ENCODE data around the gene MAP2K5. TPM values are rescaled to one million over a fixed set of nuclear protein-coding genes. Genes with fewer than 3 reads are reported as not detected.

The MAP2K5 gene
- total RNA-seq, 1 experiment from 2014 or later, result 13.9 TPM

DNA sequence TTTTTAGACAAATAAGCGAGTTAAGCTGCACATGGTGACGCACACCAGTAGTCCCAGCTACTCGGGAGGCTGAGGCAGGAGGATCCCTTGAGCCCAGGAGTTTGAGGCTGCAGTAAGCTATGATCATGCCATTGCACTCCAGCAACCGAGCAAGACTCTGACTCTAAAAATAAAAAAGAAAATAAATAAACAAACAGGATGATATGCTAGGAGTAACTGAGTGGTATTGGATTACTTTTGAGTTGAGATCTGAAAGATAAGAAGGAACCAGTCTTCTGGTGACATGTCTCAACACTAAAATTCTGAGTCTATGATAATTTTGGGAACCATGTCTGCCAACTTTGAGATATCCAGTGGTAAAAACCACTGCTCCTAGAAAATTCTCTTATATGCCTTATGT is 173.7 kb downstream of the MAP2K5 start:
- H3K36me3 ChIP-seq, result no peaks in the 10 kb centered on the region
- H3K9me3 ChIP-seq (replicated peaks), result no peaks in the 10 kb centered on the region
- H3K27ac ChIP-seq, result peak overlapping the region; percentile 99
- no peaks in the 10 kb centered on the region for H3K27me3 ChIP-seq
- H3K4me3 ChIP-seq, result no peak overlapping the region
- peaks cover 41% of the 10 kb centered on the region for H3K4me1 ChIP-seq
- DNase-seq, result no peak

DNA sequence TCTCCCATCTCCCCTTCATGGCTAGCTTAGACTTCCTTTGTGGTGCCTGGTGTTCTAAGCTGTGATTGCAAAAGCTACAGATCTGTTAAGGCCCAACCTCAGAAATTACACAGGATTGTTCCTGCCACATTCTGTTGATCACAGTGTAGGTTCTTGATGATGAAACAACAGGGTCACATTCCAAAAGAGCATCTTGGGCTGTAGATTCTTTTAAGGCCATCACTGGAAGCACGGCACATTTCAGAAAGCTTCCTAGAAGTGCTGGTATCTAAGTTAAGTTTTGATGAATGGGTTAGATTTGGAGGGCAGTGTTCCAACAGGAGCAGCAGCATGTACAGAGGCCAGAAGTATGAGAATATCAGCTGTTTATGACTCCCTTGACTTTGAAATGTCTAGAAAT is 175.3 kb downstream of the MAP2K5 start:
- H3K4me1 ChIP-seq, result peaks cover 37% of the 10 kb centered on the region
- no peak for DNase-seq
- H3K4me3 ChIP-seq, result no peak overlapping the region
- no peaks in the 10 kb centered on the region for H3K36me3 ChIP-seq
- H3K9me3 ChIP-seq (replicated peaks), result no peaks in the 10 kb centered on the region
- H3K27me3 ChIP-seq, result no peaks in the 10 kb centered on the region
- H3K27ac ChIP-seq, result no peak overlapping the region

DNA sequence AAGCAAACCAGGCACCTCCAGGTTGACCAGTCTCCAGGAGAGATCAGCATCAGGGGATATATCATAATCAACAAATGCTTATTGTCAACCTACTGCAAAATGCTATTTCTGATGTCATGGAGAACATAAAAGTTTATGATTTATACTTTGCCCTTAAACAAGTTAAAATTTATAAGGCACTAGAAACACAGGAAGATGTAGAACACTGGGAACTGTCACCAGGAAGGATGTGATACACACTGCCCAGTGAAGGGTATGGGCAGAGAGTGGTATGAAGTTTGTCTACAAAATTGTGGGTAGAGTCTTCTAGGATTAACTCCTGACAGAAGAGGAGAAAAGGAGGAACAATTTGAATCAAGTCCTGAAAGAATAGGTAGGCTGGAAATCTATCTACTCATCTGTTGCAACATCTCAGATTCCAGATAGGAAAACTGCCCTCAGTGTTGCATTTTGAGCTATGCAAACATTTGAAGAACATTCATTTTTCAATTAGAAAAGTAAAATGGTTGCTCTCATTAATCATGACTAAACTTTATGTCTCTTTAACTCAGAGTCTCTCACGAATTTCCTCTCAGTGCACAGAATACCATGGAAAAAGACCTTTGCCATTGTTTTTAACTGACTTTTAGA is 176.9 kb downstream of the MAP2K5 start:
- Histone ChIP-seq H3K4me3 (no peak overlapping the region), H3K27ac (no peak overlapping the region), H3K27me3 (no peaks in the 10 kb centered on the region), H3K9me3 (replicated peaks) (no peaks in the 10 kb centered on the region), H3K36me3 (peaks cover 3% of the 10 kb centered on the region; the same call in 1 of the 2 replicates), H3K4me1 (peaks cover 27% of the 10 kb centered on the region)
- DNase-seq, result no peak

DNA sequence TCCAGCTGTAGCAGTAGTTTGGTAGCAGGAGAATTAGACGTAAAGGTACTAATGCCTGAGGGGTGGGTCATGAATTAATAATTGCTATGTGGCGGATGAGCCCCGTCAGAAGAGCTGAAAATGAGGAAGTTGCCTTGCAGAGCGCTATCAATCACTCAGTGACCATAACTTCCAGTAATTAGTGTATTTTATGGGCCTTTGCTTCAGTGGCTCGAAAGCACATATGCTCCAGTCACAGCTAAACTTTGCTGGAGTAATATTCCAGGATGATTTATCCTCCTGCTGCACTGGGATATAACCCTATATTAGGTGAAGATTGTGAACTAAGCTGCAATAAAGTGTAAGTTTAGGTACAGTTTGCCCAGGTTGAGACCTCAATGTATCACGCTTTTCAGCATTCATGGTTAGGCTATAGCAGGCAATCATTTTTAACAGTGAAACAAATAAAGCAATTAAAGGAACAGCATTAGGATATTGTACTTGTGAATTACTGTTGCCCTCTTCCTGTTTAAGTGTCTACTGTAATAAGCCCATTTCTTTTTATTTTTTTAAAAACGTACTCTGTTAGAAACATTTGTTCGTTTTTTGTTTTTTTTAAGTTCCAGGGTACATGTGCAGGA is 178.2 kb downstream of the MAP2K5 start:
- H3K36me3 ChIP-seq, result peaks cover 3% of the 10 kb centered on the region; the same call in 1 of the 2 replicates
- no peaks in the 10 kb centered on the region for H3K27me3 ChIP-seq
- no peaks in the 10 kb centered on the region for H3K9me3 ChIP-seq (replicated peaks)
- H3K27ac ChIP-seq, result no peak overlapping the region
- DNase-seq, result peak in 1 of 2 experiments; percentile 18
- H3K4me1 ChIP-seq, result peaks cover 18% of the 10 kb centered on the region
- no peak overlapping the region for H3K4me3 ChIP-seq

DNA sequence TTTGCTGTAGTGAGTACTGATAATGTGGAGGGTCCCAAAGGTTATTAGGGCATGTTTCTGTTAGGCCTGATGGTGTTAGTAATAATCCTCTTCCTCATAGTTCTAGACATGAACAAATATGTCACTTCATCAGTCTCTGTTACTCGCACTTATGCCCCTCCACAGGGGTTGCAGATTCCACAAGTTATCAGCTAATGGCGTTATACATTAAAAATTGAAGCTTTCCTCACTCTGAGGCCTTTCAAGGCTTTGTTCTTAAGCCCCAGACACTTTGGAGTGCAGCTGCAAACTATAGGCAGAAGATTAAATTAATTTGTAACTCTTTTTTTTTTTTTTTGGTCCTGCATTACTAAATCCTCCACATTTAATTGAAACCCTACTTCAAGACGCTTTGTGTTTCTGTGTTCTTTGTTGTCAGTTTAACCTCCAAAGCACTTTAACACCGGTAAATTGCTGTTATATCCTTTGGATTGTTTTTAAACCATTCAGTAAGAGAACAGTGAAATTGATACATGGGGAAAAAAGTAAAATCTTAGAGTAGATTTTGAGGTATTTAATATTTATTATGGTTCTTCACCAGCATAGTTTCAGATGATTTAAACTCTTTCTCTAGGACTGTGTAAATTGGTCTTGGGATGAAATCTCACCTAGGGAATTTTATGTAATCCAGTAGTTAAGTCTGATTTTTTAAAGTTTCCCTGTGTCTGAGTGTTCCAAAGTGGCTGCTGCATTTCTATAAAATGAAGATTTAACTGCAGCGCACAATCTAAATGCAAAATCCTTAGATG is 179.7 kb downstream of the MAP2K5 start:
- peaks cover 3% of the 10 kb centered on the region; the same call in 1 of the 2 replicates for H3K36me3 ChIP-seq
- no peak for DNase-seq
- H3K4me1 ChIP-seq, result peaks cover 2% of the 10 kb centered on the region
- H3K27ac ChIP-seq, result no peak overlapping the region
- no peaks in the 10 kb centered on the region for H3K9me3 ChIP-seq (replicated peaks)
- H3K4me3 ChIP-seq, result no peak overlapping the region
- H3K27me3 ChIP-seq, result no peaks in the 10 kb centered on the region

DNA sequence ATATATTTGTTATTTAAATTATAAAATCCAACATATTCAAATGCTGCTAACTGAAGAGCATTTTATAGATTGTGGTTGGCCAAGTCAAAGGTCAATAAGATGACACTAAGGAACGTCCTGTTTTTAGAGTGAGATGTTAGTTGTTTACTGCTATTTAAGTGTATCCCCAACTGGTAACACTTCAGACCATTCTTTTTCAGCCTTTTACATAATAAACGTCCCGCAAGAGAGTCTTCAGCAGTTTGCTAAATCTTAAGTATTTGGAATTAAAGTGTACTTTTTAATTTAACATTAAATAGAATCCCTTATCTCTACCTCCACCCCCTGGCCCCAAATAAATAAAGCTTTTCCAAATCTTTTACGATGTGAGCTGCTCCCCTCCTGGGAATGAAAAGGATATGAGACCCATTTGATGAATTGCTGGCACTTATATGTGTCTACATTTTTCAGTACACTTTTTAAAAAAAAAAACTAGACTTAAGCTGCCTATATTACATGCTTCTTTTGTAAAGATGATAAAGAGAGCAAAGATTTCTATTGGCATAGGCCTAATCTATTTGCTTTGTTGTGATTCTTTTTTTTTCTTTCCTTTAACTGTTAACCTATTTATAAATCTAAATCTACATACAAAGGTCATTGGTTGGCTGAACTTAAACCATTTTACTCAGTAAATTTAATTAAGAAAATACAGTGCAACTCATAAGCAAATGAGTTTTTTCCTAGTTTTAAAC is 181.0 kb downstream of the MAP2K5 start:
- no peaks in the 10 kb centered on the region for H3K27me3 ChIP-seq
- no peaks in the 10 kb centered on the region for H3K9me3 ChIP-seq (replicated peaks)
- H3K4me1 ChIP-seq, result no peaks in the 10 kb centered on the region
- H3K36me3 ChIP-seq, result peaks cover 3% of the 10 kb centered on the region; the same call in 1 of the 2 replicates
- no peak overlapping the region for H3K27ac ChIP-seq
- DNase-seq, result no peak
- no peak overlapping the region for H3K4me3 ChIP-seq

DNA sequence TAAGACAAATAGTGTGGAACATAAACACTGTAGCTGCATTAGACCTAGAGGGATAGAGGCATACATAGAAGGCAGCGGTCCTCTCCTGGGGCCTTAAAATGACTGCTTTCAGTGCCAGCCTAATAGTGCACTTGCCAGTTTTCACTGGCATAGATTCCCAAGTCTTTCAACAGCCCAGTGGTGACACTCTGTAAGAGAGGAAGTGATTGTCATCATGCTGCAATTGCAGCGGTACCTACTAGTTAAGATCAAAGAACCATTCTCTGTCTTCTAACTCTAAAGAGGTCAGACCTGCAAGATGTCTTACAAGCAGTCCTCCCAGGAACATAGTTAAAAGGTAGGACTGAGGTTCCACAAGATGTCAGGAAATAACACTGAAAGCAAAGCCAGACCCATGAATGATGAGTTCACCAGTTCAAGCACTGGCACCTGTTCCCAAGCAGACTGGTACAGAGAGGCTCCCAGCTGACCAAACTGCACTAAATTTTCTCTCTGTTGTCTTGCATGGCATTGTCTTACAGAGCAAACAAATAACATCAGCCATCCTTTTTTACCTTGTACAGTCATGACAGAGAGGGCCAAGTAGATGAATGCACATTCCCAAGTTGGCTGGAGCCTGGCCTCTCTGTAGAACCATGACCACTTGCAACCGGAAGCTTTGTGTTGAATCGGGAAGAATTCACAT is 182.3 kb downstream of the MAP2K5 start:
- peaks cover 4% of the 10 kb centered on the region; the same call in 1 of the 2 replicates for H3K4me1 ChIP-seq
- H3K27me3 ChIP-seq, result no peaks in the 10 kb centered on the region
- no peak overlapping the region for H3K4me3 ChIP-seq
- no peak overlapping the region for H3K27ac ChIP-seq
- no peaks in the 10 kb centered on the region for H3K9me3 ChIP-seq (replicated peaks)
- peaks cover 3% of the 10 kb centered on the region; the same call in 1 of the 2 replicates for H3K36me3 ChIP-seq
- no peak for DNase-seq

DNA sequence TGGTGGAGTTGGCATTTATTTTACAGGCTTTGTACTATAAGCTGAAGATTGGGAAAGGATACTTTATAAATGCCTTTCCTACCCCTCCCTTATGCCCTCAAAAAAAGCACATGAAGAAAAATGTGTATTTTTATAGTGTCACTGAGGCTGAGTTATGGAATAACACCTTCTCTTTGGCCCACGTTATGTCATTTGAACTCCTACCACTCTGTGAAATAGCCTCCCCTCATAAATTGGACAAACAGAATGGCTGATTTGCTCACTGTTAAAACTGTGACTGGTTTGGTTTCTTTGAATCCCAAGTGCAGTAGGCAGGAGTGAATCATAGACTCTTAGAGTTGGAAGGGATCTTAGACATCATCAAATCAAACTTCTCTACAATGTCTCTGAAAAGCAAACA is 187.6 kb downstream of the MAP2K5 start:
- peaks cover 4% of the 10 kb centered on the region; the same call in 1 of the 2 replicates for H3K4me1 ChIP-seq
- H3K9me3 ChIP-seq (replicated peaks), result no peaks in the 10 kb centered on the region
- no peaks in the 10 kb centered on the region for H3K27me3 ChIP-seq
- no peak overlapping the region for H3K27ac ChIP-seq
- DNase-seq, result no peak
- no peak overlapping the region for H3K4me3 ChIP-seq
- no peaks in the 10 kb centered on the region for H3K36me3 ChIP-seq

DNA sequence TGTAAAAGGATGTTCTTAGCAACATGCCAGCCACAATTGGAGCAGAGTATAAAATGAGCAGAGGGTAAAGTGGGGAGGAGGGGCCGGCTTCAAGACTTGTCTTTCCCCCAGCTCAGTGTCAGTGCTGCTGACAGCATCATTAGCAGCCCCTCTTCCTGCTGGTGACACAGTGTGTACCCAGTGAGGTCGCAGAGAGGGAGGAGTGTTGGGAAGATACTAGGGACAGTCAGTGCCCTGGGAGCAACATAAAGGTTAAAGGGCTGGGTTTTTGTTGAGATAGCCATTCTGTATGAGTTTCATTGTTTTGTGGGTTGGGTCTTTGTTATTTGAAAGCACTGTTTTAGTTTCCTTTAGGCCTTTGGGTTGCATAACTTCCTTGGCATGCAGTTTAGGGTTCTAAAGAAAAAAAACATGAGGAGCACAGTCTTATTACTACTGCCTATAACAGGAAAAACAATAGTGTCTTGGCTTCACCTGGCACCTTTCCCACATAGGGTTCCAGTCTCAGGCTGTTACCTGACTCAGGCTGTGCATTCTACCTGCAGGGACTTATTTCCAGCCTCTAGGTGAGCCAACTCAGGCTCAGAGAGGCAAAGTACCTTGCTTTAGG is 188.7 kb downstream of the MAP2K5 start:
- DNase-seq, result no peak
- Histone ChIP-seq H3K27ac (no peak overlapping the region), H3K4me1 (peaks cover 4% of the 10 kb centered on the region; the same call in 1 of the 2 replicates), H3K36me3 (no peaks in the 10 kb centered on the region), H3K9me3 (replicated peaks) (no peaks in the 10 kb centered on the region), H3K4me3 (no peak overlapping the region), H3K27me3 (no peaks in the 10 kb centered on the region)

DNA sequence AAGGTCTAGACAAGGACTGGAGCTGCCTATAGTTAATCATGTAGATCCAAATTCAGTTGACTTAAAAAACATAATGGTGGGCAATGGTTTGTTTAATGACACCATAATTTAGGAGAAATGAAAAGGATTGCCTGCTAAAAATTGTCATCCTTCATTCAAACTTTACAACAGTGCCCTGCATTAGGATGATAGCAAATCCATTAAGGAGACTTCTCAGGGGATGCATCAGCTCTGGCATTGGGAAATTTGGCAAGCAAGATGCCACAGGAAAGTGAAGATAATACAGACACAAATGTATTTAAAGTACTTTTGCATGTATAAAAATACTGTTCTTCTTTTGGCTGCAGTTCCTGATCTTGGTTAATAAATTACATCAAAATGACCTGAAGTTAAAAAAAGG is 189.7 kb downstream of the MAP2K5 start:
- Histone ChIP-seq H3K27me3 (no peaks in the 10 kb centered on the region), H3K36me3 (no peaks in the 10 kb centered on the region), H3K4me3 (no peak overlapping the region), H3K9me3 (replicated peaks) (no peaks in the 10 kb centered on the region), H3K4me1 (peaks cover 4% of the 10 kb centered on the region; the same call in 1 of the 2 replicates), H3K27ac (no peak overlapping the region)
- no peak for DNase-seq

DNA sequence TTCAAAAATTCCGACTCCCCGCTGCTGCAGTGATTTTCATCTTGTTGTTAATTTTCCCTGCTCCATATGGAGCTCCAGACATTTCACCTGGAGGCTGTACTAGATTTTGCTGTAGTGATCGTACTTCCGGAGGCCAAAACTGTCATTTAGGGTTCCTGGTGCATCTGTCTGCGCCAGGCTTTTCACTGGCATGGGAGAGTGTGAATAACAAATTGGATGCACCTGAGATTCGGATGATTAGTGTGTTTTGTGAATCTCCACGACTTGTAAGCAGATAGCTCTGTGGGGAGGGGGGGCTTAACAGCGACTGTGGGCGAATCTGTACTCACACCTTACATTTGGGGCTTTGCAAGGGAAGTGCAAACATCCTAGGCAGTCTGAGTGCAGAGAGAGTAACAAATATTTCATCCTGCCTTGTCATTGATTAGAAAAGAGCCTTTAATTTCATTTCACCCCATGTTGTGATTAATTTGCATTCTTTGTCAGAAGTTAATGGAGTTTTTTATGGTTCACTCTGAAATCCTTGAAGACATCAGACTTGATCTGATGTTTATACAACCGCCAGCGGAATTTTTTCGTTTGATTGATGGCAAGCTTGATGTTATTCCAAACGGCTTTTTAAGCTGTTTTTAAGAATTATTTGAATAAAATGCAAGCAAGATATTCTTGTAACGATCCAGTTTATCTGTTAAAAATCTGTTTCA is 190.3 kb downstream of the MAP2K5 start:
- Histone ChIP-seq H3K4me1 (peaks cover 4% of the 10 kb centered on the region; the same call in 1 of the 2 replicates), H3K4me3 (no peak overlapping the region), H3K36me3 (no peaks in the 10 kb centered on the region), H3K27ac (no peak overlapping the region), H3K27me3 (no peaks in the 10 kb centered on the region), H3K9me3 (replicated peaks) (no peaks in the 10 kb centered on the region)
- DNase-seq, result no peak

DNA sequence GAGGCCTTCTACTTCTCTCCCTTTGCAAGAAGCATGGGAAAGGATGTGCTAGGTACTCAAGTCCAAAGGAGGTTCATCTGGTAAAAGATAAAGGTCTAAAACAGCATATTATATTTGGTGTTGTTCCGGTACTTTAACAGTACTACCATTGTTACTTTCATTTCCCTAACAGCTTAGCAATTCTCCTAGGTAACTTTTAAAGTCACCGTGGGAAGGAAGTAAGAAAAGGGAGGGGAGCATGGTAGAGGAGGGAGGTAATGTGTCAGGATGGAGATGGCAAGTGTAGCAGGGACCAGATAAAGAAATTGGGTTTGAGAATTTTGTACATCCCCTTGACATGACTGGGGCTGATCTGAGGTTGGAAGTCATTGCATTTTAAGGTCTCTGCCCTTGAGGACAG is 193.4 kb downstream of the MAP2K5 start:
- no peak overlapping the region for H3K27ac ChIP-seq
- DNase-seq, result no peak
- H3K27me3 ChIP-seq, result no peaks in the 10 kb centered on the region
- no peaks in the 10 kb centered on the region for H3K4me1 ChIP-seq
- H3K36me3 ChIP-seq, result no peaks in the 10 kb centered on the region
- no peaks in the 10 kb centered on the region for H3K9me3 ChIP-seq (replicated peaks)
- no peak overlapping the region for H3K4me3 ChIP-seq

DNA sequence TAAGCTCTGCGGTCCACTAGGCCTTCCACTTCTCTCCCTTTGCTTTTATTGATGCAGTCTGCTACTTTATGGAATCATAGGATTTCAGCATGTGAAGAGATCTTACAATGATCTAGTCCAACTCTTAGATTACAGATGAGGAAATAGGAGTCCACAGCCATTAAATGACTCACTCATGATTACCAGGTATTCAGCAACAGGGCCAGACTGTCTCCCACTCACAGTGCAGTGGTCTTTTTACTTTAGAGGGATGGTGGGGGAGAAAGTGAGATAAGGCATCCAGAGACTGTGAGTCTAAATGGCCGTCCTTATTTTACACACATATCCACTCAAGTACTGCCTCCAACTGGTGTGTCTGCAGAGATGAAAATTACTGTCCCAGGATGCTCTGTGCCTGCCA is 194.3 kb downstream of the MAP2K5 start:
- no peak overlapping the region for H3K27ac ChIP-seq
- no peak for DNase-seq
- no peaks in the 10 kb centered on the region for H3K27me3 ChIP-seq
- H3K4me1 ChIP-seq, result no peaks in the 10 kb centered on the region
- no peak overlapping the region for H3K4me3 ChIP-seq
- H3K36me3 ChIP-seq, result no peaks in the 10 kb centered on the region
- no peaks in the 10 kb centered on the region for H3K9me3 ChIP-seq (replicated peaks)
